CD4-positive, alpha-beta memory T cell (primary cell): ENCODE measurements around the gene PCSK6. TPM values are rescaled to one million over a fixed set of nuclear protein-coding genes. Genes with fewer than 3 reads are reported as not detected.
"Not testable (repeated sequence)": the region's sequence is repeated elsewhere in the genome, so short reads cannot be mapped to it uniquely, and the experiment has no call there.

Experiments
- CTCF ChIA-PET: fragments of 350-600 bp; sonication (Branson Sonifier 250); formaldehyde crosslinking; loops from one replicate; lab custom pipeline; 2021; ENCODE audit warnings: inconsistent platforms; ENCODE audit not compliant: partially characterized antibody; lab: Charles Lee
- POLR2A ChIA-PET: fragments of 350-600 bp; sonication (Branson Sonifier 250); formaldehyde crosslinking; loops from one replicate; lab custom pipeline; 2021; ENCODE audit not compliant: partially characterized antibody; lab: Charles Lee
- DNase-seq, 5 donors: peaks; one replicate each; pipeline versions ENCODE4 v3.0.0 to v3.0.0-alpha.2; 2020 to 2022; ENCODE audit warnings: mixed read lengths in 1 of 5
- H3K27ac ChIP-seq: one replicate; pipeline ENCODE4 v1.7.0; 2013; ENCODE audit warnings: low read depth, low read length
- H3K27me3 ChIP-seq: 2 replicates; pipeline ENCODE4 v1.7.0; 2013; ENCODE audit warnings: mild to moderate bottlenecking, low read length, moderate library complexity; ENCODE audit not compliant: insufficient read depth
- H3K36me3 ChIP-seq: 2 replicates; pipeline ENCODE4 v1.7.0; 2013; ENCODE audit warnings: mild to moderate bottlenecking, low read length, moderate library complexity; ENCODE audit not compliant: insufficient read depth
- H3K4me1 ChIP-seq: 2 replicates; pipeline ENCODE4 v1.7.0; 2013; ENCODE audit warnings: mild to moderate bottlenecking, low read length, moderate library complexity; ENCODE audit not compliant: insufficient read depth
- H3K4me3 ChIP-seq, 2 donors: one replicate each; pipeline ENCODE4 v1.7.0; 2013; ENCODE audit warnings: low read length in 2 of 2, mild to moderate bottlenecking in 1 of 2
- H3K9me3 ChIP-seq, 2 donors: one replicate each; pipeline ENCODE4 v1.7.0; 2013; ENCODE audit warnings: low read length in 2 of 2, control low read depth in 1 of 2; ENCODE audit not compliant: control insufficient read depth in 1 of 2
- H3K27ac Mint-ChIP-seq, 7 donors: one replicate each; pipeline ENCODE4 v1.8.0; 2020 to 2021; ENCODE audit warnings: mixed read lengths in 7 of 7, mild to moderate bottlenecking in 6 of 7, inconsistent platforms in 3 of 7, moderate library complexity in 3 of 7
- H3K27me3 Mint-ChIP-seq, 2 donors: one replicate each; pipeline ENCODE4 v1.8.0; 2020 to 2021; ENCODE audit warnings: mixed read lengths in 2 of 2
- H3K36me3 Mint-ChIP-seq, 2 donors: one replicate each; pipeline ENCODE4 v1.8.0; 2020 to 2021; ENCODE audit warnings: mixed read lengths in 2 of 2, inconsistent platforms in 1 of 2, mild to moderate bottlenecking in 1 of 2
- H3K4me1 Mint-ChIP-seq, 4 donors: one replicate each; pipeline ENCODE4 v1.8.0; 2020 to 2021; ENCODE audit warnings: mixed read lengths in 4 of 4, mild to moderate bottlenecking in 1 of 4
- H3K4me3 Mint-ChIP-seq, 8 donors: one replicate each; pipeline ENCODE4 v1.8.0; 2020 to 2021; ENCODE audit warnings: mixed read lengths in 8 of 8, mild to moderate bottlenecking in 7 of 8, moderate library complexity in 6 of 8, inconsistent platforms in 3 of 8
- H3K9me3 Mint-ChIP-seq, 8 donors: one replicate each; pipeline ENCODE4 v1.8.0; 2020 to 2021; ENCODE audit warnings: mixed read lengths in 8 of 8, mild to moderate bottlenecking in 5 of 8, inconsistent platforms in 3 of 8, moderate library complexity in 1 of 8
- intact Hi-C: fragments of 100-400 bp; cut with micrococcal nuclease; formaldehyde crosslinking; loops from one replicate; pipeline ENCODE4 v1.15.1; 2023
- polyA plus RNA-seq, 2 donors: library from polyadenylated mRNA; unstranded; fragments of 300-500 nt; fragmentation: Illumina TruSeq; gene quantifications; one replicate each; pipeline ENCODE4 v1.2.3, GENCODE V29; 2021
- total RNA-seq, 2 experiments: library from RNA; stranded (reverse); gene quantifications; one replicate each; pipeline ENCODE4 v1.2.3, GENCODE V29; 2021

The PCSK6 gene
- total and polyA plus RNA-seq, 4 experiments from 2014 or later = 0.08 to 0.53 (median 0.32) TPM

DNA sequence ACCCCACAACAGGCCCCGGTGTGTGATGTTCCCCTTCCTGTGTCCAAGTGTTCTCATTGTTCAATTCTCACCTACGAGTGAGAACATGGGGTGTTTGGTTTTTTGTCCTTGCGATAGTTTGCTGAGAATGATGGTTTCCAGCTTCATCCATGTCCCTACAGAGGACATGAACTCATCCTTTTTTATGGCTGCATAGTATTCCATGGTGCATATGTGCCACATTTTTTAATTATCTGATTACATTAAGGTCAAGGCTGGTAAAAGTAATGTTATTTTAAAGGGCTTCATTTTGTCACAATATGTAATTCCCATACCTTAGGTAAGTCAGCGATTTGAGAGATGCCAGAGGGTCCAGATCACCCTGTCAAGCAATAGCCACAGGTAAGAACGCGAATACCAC, 202.2 kb downstream of the PCSK6 start:
- Histone ChIP-seq H3K4me1 (peaks cover 29% of the 10 kb centered on the region), H3K36me3 (peaks cover 48% of the 10 kb centered on the region)
- CTCF ChIA-PET = interaction anchor here (0.6 to 3.9 kb wide), 10 partner anchors 9 to 662 kb away, joined by 3 to 50 read pairs (median 11); no protein-coding TSS in a partner anchor
- H3K9me3 ChIP-seq, H3K27me3 Mint-ChIP-seq, H3K4me3 ChIP-seq, H3K27me3 ChIP-seq, DNase-seq, H3K9me3 Mint-ChIP-seq, intact Hi-C loops, H3K27ac ChIP-seq, H3K4me3 Mint-ChIP-seq: not testable (repeated sequence)
- H3K27ac Mint-ChIP-seq = peak overlapping the region in 1 of 7 donors; percentile 18
- H3K4me1 Mint-ChIP-seq = peaks cover 21 to 35% (median 30%) of the 10 kb centered on the region in 4 donors
- POLR2A ChIA-PET = interaction anchor here (1.0 kb wide), 1 partner anchor 9 kb away, joined by 4 read pairs; no protein-coding TSS in a partner anchor
- H3K36me3 Mint-ChIP-seq = peaks cover 55 to 79% of the 10 kb centered on the region in 2 donors

DNA sequence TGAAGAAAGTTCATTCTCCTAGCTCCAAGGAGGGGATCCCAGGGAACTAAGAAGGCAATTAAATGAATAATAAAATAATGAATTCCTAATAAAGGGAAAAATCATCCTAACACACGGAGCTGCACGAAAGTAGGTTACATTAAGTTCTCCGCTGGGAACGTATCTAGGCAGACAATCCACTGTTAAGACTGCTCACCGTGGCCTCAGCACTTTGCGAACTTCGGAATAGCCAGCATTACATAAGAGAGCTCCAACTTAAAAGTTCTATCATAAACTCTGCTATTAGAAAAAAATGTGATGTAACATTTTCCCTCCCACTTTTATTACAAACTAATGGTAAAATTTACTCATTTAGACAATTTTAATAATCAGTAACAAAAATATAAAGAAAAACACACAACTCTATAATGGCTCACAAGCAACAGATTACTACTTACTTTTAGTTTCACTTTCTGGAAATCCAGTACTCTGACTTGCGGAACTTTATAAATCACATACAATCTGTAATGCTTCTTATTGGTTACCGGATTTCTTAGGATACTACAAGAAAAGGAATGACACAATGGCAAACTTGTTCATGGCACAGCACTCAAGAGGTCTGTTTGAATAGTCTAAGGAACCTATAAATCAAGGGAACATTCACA, 202.9 kb downstream of the PCSK6 start:
- Mint-ChIP-seq H3K27me3 (no peaks in the 10 kb centered on the region), H3K4me1 (peaks cover 16 to 27% (median 23%) of the 10 kb centered on the region in 4 donors), H3K9me3 (no peaks in the 10 kb centered on the region), H3K4me3 (peak overlapping the region in 2 of 8 donors; percentile 33 to 35), H3K36me3 (peaks cover 62 to 79% of the 10 kb centered on the region in 2 donors), H3K27ac (peak overlapping the region in 3 of 7 donors; percentile 35 to 74 (median 63))
- Histone ChIP-seq H3K27ac (no peak overlapping the region), H3K4me1 (peaks cover 21% of the 10 kb centered on the region), H3K4me3 (no peak overlapping the region), H3K9me3 (no peaks in the 10 kb centered on the region), H3K27me3 (no peaks in the 10 kb centered on the region), H3K36me3 (peaks cover 50% of the 10 kb centered on the region)
- CTCF ChIA-PET = interaction anchor here (1.3 to 1.9 kb wide), 3 partner anchors 11 to 369 kb away, joined by 4 to 6 read pairs (median 5); no protein-coding TSS in a partner anchor
- intact Hi-C loops = no loop called here
- POLR2A ChIA-PET = interaction anchor here (3.1 kb wide), 1 partner anchor 8 kb away, joined by 15 read pairs; the partner anchor contains the start of gene SNRPA1
- DNase-seq = no peak

DNA sequence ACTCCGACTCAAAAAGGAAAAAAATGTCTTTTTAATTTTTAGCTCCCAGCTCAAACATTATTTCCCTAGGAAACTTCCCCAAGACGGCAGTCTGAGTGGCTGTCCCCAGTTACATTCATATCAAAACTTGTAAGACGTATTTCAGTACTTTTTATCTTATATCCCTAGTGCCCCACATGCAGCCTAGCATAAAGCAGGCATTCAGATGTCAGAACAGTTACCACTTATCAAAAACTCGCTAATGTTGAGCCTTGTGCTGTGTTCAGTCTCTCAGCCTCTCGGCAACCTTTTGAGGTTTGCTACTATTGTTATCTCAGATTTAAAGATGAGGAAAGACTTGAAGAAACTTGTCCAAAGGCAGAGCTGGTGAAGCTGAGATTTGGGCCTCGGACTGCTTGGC, 205.6 kb downstream of the PCSK6 start:
- H3K4me3 ChIP-seq = no peak overlapping the region
- H3K27me3 Mint-ChIP-seq = no peaks in the 10 kb centered on the region
- peak overlapping the region in 1 of 7 donors; percentile 24 for H3K27ac Mint-ChIP-seq
- H3K9me3 Mint-ChIP-seq = no peaks in the 10 kb centered on the region
- H3K27me3 ChIP-seq = no peaks in the 10 kb centered on the region
- H3K27ac ChIP-seq = no peak overlapping the region
- ChIA-PET POLR2A (interaction anchor here (3.1 kb wide), 1 partner anchor 11 kb away, joined by 15 read pairs; the partner anchor contains the start of gene SNRPA1), CTCF (interaction anchor here (1.8 kb wide), 1 partner anchor 10 kb away, joined by 4 read pairs; no protein-coding TSS in a partner anchor)
- peaks cover 57 to 78% of the 10 kb centered on the region in 2 donors for H3K36me3 Mint-ChIP-seq
- no peaks in the 10 kb centered on the region for H3K9me3 ChIP-seq
- no peak for DNase-seq
- H3K4me1 Mint-ChIP-seq = peaks cover 6 to 13% (median 9%) of the 10 kb centered on the region in 4 donors
- H3K4me3 Mint-ChIP-seq = no peak overlapping the region
- H3K4me1 ChIP-seq = peaks cover 8% of the 10 kb centered on the region
- intact Hi-C loops = no loop called here
- H3K36me3 ChIP-seq = peaks cover 67% of the 10 kb centered on the region

DNA sequence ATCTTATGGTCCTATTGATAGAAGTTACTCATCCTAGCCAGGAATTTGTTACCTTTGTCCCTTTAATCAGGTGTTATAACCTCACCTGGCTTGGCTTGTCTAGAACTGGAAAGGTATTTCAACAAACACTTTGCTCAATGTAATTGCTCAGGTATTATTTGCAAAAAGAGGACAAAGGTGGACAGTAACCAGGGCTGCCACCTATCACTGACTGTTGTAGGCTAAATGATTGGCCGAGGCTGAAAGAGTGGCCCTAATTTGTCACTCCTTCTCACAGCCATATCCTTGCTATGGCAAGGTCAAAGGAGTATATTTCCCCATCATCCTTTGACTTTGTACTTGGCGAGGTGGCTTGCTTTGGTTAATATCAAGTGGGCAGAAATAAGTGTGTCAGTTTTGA, 209.5 kb downstream of the PCSK6 start:
- ChIA-PET CTCF (interaction anchor here (1.2 to 2.3 kb wide), 3 partner anchors 9 to 15 kb away, joined by 4 to 7 read pairs (median 6); partner anchors contain the start of gene SNRPA1), POLR2A (interaction anchor here (2.7 kb wide), 1 partner anchor 15 kb away, joined by 11 read pairs; the partner anchor contains the start of gene SNRPA1)
- no peaks in the 10 kb centered on the region for H3K27me3 Mint-ChIP-seq
- no peak overlapping the region for H3K4me3 Mint-ChIP-seq
- peak overlapping the region in 1 of 7 donors; percentile 47 for H3K27ac Mint-ChIP-seq
- Histone ChIP-seq H3K36me3 (peaks cover 49% of the 10 kb centered on the region), H3K4me3 (no peak overlapping the region), H3K27ac (no peak overlapping the region), H3K4me1 (peaks cover 25% of the 10 kb centered on the region), H3K9me3 (no peaks in the 10 kb centered on the region), H3K27me3 (no peaks in the 10 kb centered on the region)
- H3K9me3 Mint-ChIP-seq = no peaks in the 10 kb centered on the region
- intact Hi-C loops = no loop called here
- H3K36me3 Mint-ChIP-seq = peaks cover 31 to 68% of the 10 kb centered on the region in 2 donors
- peaks cover 8 to 34% (median 20%) of the 10 kb centered on the region in 4 donors for H3K4me1 Mint-ChIP-seq
- no peak for DNase-seq

DNA sequence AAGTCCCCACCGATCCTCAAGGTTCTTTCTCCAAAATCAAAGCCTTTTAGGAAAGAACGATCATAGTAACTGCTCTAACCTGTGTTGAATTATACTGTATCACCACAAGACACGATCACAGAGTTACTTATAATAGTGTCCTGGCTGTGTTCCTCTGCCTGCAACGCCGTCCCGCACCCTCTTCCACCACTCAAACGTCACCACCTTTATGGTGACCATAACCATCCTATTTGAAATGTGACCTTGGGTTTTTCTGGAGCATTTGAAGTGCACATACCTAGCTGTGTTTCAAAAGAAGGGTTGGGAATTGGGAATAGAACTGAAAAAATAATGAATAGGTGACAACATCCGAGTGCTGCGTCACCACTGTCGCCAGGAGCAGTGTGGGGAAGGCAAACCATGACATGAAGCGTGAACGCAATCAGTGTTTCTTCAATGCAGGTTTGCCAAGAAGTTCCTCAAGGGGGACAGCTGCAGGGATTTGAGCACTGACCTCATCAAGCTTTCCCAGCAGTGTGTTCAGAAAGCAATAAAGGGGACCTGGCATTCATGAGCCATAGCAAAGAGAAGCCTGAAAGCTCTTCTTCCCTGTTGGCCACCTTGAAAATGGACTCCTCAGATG, 211.5 kb downstream of the PCSK6 start:
- no peaks in the 10 kb centered on the region for H3K27me3 Mint-ChIP-seq
- H3K4me1 Mint-ChIP-seq = peaks cover 11 to 43% (median 21%) of the 10 kb centered on the region in 4 donors
- Histone ChIP-seq H3K9me3 (no peaks in the 10 kb centered on the region), H3K27ac (peak overlapping the region; percentile 89), H3K27me3 (no peaks in the 10 kb centered on the region), H3K4me1 (peaks cover 25% of the 10 kb centered on the region), H3K36me3 (peaks cover 53% of the 10 kb centered on the region), H3K4me3 (peak overlapping the region in 1 of 2 donors; percentile 93)
- no peak for DNase-seq
- H3K36me3 Mint-ChIP-seq = peaks cover 39 to 76% of the 10 kb centered on the region in 2 donors
- ChIA-PET CTCF (interaction anchor here (0.8 to 1.6 kb wide), 5 partner anchors 11 to 30 kb away, joined by 3 to 13 read pairs (median 4); partner anchors contain the start of gene SNRPA1), POLR2A (interaction anchor here (1.0 to 2.7 kb wide), 7 partner anchors 8 to 27 kb away, joined by 3 to 11 read pairs (median 4); partner anchors contain the start of genes CHSY1 and SNRPA1)
- H3K9me3 Mint-ChIP-seq = no peaks in the 10 kb centered on the region
- intact Hi-C loops = loop anchor here (1.0 kb wide), 1 partner anchor 16 kb away; no protein-coding TSS in a partner anchor
- H3K27ac Mint-ChIP-seq = peak overlapping the region; percentile 89 to 96 (median 92)
- peak overlapping the region; percentile 83 to 97 (median 91) for H3K4me3 Mint-ChIP-seq

DNA sequence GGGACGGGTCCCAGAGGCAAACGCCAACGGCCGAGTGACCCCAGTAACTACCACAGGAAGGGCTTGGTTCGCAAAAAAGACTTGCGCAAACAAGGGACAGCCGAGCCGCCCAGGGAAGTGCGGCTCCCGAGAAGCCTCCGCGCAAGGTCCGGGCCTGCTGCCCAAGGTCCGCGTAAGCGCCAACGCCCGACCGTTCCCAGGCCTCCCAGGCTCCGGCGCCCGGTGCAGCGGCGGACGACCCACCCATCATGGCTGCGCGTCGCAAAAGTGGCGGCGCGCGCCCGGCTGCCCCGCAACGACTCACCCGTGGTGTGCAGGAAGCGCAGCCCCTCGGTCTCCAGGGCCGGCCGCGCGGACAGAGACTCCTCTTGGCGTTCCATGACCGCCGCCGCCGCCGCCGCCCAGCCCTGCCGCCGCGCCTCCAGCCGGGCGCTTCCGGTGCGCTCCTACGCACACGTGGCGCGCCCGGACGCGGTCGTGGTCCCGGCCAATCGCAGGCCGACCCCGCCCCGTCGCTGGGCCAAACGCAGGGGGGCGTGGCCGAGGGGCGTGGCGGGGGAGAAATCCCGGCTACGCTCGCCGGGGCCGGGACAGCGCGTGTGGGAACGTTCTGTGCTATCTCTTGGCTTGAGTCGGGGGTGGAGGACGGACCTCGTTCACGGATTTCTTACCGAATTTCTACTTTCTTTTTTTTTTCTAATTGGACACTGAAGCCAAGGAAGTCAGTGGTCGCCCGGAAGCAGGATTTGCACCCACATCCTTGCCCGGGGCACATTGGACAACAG, 212.3 kb downstream of the PCSK6 start, which contains the start of gene SELENOS:
SELENOS (minus strand) TSS at position 448 of the 785 bp plus-strand sequence; CDS start at position 380, 68 bp downstream.
- intact Hi-C loops = loop anchor here (1.0 kb wide), 1 partner anchor 17 kb away; no protein-coding TSS in a partner anchor
- Histone ChIP-seq H3K4me3 (peak within 1 kb of the TSS; percentile 74 to 93), H3K27me3 (no peaks in the 10 kb centered on the region), H3K27ac (peak within 1 kb of the TSS; percentile 89), H3K36me3 (peaks cover 52% of the 10 kb centered on the region), H3K9me3 (no peaks in the 10 kb centered on the region), H3K4me1 (peaks cover 25% of the 10 kb centered on the region)
- H3K4me1 Mint-ChIP-seq = peaks cover 11 to 43% (median 21%) of the 10 kb centered on the region in 4 donors
- peak within 1 kb of the TSS; percentile 91 to 99 (median 96) for H3K27ac Mint-ChIP-seq
- peaks cover 39 to 76% of the 10 kb centered on the region in 2 donors for H3K36me3 Mint-ChIP-seq
- peak; percentile 81 to 89 (median 85) for DNase-seq
- H3K4me3 Mint-ChIP-seq = peak within 1 kb of the TSS; percentile 93 to 97 (median 94)
- H3K27me3 Mint-ChIP-seq = no peaks in the 10 kb centered on the region
- CTCF ChIA-PET = interaction anchor here (1.3 to 1.6 kb wide), 3 partner anchors 11 to 29 kb away, joined by 4 to 13 read pairs (median 4); no protein-coding TSS in a partner anchor
- POLR2A ChIA-PET = interaction anchor here (0.7 to 2.7 kb wide), 4 partner anchors 7 to 33 kb away, joined by 3 to 11 read pairs (median 4); partner anchors contain the start of gene SNRPA1
- no peaks in the 10 kb centered on the region for H3K9me3 Mint-ChIP-seq
